ENCODE measurements around the gene BGLAP.
A peak's percentile ranks its signal among the peaks of the same experiment; 100 is the strongest.

BGLAP gene

GRCh38 chr1:156228501-156228900 is 13.5 kb upstream of the BGLAP start:
- DNase-seq, result no peak

GRCh38 chr1:156229809-156230472 is 12.0 kb upstream of the BGLAP start:
- no peak for DNase-seq

DNA sequence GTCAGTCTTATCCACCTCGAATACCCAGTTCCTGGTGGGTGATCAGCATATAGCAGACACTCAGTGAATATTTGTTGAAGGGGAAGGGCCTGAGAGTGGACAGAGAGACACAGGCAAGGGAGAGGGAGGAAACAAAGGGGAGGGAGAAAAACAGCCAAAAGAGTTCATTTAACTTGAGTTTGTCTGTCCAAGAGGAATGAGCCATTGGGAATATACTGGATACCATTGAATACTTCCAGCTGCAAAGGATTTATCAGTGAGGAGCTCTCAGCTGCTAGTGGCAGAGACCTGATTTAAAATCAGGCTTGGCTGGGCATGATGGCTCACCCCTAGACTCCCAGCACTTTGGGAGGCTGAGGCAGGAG is 11.5 kb upstream of the BGLAP start:
- DNase-seq, result no peak

DNA sequence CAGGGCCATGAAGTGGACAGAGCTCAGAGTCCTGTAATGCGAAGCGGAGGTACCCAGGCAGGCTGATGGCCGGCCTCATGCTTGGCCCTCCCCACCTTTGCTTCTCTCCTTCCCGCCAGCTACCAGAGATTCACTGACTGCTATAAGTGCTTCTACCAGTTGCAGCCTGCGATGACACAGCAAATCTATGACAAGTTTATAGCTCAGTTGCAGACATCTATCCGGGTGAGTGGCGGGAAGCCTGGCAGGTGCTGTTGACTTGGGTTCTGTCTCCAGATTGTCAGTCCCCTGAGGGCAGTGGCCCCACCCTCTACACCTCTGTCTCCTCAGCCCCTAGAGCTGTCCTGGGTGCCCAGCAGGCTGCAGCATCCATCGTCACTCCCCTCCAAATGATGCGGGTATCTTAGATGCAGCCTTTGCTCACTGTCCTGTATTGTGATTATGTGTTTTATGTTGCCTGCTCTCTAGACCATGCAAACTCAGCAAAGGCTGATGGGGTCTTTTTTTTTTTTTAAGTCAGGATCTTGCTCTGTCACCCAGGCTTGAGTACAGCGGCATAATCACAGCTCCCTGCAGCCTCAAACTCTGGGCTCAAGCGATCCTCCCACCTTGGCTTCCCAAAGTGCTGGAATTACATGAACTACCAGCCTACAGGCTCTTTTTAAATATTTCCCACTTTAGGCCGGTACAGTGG is 9.6 kb upstream of the BGLAP start:
- DNase-seq, result no peak

GRCh38 chr1:156233426-156234127 is 8.4 kb upstream of the BGLAP start:
- DNase-seq, result peak; percentile 60

DNA sequence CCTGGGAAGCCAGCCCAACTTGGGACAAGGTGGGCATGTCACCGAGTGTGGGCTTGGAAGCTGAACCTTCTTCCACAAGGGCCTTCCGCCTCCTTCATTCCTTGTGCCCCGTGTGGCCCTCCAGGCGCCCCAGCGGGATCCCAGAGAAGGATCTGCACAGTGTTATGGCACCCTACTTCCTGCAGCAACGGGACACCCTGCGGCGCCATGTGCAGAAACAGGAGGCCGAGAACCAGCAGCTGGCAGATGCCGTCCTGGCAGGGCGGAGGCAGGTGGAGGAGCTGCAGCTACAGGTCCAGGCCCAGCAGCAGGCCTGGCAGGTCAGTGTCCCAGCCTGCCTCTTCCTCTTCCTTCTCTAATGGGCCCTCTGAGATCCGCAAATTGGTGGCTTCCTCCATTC is 5.8 kb upstream of the BGLAP start:
- DNase-seq, result no peak

DNA sequence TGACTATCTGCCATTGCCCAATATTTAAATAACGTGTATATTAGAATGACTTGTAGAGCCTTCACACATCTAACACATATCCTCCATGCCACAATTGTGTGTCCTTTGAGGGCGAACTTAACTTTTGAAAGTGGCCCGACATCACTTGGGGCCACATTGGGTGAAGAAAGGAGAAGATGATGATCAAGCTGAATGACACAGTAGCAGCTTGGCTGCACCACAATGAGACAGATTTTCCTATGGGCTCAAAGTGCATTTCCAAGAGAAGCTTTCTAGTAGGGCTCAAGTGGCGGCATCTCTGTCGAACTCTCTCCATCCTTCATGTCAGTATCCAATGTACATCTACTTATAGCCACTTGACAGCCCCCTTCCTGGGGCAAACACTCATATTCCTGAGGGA is 3.7 kb upstream of the BGLAP start:
- no peak for DNase-seq

DNA sequence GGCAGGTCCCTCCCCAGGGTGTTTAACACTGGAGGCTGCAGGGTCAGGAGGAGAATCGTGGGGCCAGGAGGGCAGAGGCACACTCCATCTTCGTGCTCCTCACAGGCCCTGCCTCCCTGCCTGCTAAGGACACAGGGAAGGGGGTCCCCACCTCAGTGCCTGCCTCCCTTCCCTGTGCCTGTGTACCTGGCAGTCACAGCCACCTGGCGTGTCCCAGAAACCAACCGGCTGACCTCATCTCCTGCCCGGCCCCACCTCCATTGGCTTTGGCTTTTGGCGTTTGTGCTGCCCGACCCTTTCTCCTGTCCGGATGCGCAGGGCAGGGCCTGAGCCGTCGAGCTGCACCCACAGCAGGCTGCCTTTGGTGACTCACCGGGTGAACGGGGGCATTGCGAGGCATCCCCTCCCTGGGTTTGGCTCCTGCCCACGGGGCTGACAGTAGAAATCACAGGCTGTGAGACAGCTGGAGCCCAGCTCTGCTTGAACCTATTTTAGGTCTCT is 623 bp upstream of the BGLAP start:
- DNase-seq, result no peak

DNA sequence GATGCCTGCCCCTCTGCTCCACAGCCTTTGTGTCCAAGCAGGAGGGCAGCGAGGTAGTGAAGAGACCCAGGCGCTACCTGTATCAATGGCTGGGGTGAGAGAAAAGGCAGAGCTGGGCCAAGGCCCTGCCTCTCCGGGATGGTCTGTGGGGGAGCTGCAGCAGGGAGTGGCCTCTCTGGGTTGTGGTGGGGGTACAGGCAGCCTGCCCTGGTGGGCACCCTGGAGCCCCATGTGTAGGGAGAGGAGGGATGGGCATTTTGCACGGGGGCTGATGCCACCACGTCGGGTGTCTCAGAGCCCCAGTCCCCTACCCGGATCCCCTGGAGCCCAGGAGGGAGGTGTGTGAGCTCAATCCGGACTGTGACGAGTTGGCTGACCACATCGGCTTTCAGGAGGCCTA is 754 bp downstream of the BGLAP start:
- DNase-seq, result no peak

DNA sequence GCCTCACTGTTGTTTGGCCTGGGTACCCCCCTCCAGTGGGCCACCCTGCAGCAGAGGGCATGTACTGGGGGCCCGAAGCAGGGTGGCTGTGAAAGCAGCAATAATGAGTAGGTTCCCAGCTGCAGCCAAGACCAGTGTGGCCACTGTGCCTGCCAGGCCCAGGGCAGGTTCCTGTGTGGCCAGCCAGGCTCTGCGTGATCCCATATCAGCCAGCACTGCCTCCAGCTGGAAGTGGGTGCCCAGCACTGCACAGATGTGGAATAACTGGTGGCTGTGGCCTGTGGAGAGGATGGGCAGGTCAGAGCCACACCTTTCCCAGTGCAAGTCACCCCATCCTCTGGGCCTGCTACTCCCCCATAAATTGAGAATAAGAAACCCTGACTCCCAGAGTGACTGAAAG is 2.1 kb downstream of the BGLAP start:
- DNase-seq, result no peak

DNA sequence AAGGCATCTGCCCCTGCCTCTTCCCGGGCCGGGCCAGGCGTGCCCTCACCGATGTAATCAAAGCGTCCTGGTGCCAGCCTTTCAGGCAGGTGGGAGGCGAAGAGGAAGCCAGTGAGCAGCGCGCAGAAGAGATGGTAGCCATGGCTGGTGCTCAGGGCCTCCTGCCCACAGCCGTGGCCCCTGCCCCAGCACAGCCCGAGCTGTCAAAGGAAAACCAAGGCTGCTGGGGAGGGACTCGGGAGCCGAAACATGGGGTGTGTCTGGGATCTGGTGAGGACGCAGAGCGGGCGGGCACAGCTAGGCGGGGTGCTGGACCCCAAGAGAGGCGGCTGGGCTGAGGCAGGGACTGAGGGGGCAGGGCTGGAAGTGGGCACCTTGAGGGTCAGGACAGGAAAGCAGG is 2.7 kb downstream of the BGLAP start:
- no peak for DNase-seq

- no peak for DNase-seq
These were observed 3.7 kb downstream of the BGLAP start for GRCh38 chr1:156245451-156246232.

DNA sequence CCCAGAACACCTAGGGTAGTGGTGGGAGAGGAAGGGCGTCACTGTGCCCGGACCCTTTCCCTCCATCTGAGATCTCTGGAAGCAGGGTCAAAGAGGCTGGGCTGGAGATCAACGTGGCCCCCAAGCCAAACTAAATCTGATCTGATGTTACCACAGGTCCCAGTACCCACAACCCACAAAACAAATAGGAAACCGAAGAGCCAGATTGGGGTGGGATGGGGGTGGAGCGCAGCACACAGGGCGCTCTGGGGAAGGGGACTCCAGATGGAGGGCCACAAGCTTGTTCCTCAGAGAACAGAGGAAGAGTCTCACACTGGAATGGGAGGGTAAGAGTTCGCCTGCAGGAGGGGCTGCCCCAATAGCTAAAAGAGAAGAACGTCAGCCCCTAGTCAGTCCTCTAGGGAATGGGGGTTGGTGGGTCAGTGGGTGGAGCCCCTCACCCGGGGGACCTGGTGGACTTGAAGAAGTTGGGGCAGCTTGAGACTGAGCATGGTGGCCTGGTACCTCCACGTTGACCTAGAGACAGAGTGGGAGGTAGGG is 4.3 kb downstream of the BGLAP start:
- DNase-seq, result no peak

- no peak for DNase-seq
These were observed 4.9 kb downstream of the BGLAP start for GRCh38 chr1:156246781-156247459.

GRCh38 chr1:156247460-156248322 is 5.7 kb downstream of the BGLAP start, which contains the start of gene PAQR6:
Gene PAQR6, minus strand, starts transcription at chr1:156248056. Its CDS starts 1,325 bp downstream, at chr1:156246731.
- no peak for DNase-seq

GRCh38 chr1:156248323-156248683 is 6.3 kb downstream of the BGLAP start:
- DNase-seq, result no peak

GRCh38 chr1:156249593-156249992 is 7.6 kb downstream of the BGLAP start:
- no peak for DNase-seq

DNA sequence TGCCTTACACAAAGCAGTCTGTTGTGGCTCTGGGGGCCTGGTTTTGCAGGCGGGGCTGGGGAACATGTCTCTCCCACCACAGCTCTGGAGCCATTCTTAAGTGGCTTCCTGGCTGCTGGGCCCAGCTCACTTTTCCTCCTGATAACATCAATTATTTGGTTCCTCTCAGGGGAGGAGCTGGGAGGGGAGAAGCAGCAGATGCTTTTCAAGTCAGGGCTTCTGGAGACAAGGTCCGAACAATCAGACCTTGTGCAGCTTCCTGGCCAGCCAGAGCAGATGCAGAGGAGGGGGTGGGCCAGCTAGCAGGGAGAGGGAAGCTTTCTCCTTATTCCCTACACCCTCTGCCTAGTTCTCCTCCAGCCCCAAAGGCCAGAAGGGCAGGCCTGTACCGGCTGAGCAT is 9.5 kb downstream of the BGLAP start:
- DNase-seq, result no peak

GRCh38 chr1:156253634-156254033 is 11.7 kb downstream of the BGLAP start:
- no peak for DNase-seq

DNA sequence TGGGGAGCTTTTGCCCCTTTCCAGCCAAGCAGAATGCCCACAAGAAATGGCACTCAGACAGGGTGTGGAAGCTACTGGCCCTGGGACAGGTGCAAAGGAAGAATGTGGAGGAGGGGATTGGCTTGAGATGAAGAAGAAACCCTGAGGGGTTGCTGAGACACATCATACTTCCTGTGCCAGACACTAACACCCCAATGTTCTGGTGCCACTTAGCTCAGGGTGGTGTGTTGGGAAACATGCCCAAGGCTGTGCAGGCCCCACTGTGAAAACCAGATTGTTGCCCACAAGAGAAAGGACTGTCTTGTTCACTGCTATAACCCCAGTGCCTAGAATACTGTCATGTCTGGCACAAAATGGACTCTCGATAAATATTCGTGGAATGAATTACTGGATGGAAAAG is 15.7 kb downstream of the BGLAP start:
- DNase-seq, result no peak

DNA sequence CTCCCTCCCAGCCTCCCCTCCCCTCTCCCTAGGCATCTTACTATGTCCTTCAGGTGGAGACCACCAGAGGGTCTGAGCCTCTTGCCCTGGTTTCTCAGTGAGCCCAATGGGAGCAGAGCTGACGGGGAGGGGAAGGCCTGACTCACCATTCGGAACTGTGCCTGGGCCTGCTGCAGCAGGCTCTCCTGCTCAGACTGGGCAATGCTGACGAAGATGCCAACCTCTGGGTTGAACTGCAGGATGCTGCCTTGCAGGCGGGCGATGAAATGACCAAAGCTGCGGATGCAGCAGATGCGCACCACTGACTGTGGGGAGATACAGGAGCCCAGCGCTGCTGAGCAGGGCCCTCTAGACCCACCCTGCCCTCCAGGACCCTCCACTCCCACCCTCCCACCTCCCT is 16.9 kb downstream of the BGLAP start:
- no peak for DNase-seq
